ENCODE measurements around the gene DBT.

The DBT gene

GRCh38 chr1:100145116-100145515 lies 104.5 kb downstream of the DBT start:
- TF ChIP-seq EZH2phosphoT487 (conservative IDR thresholded peaks at IDR 0.05; ENCODE audit: low read length), result no peak
- no peak for TF ChIP-seq CTCF (IDR thresholded peaks at IDR 0.05; ENCODE audit: insufficient read depth, low read length, poor library complexity, severe bottlenecking)
- Histone ChIP-seq H3K36me3 (ENCODE audit: low read length) (peaks cover 64% of the 10 kb centered on the region), H3F3A (ENCODE audit: insufficient read depth) (peaks cover 4% of the 10 kb centered on the region; the same call in 1 of the 2 replicates), H2AFZ (ENCODE audit: low read depth, low read length, severe bottlenecking) (no peak overlapping the region), H4K20me1 (ENCODE audit: low read depth, low read length) (no peaks in the 10 kb centered on the region), H3K27me3 (ENCODE audit: low read length) (no peaks in the 10 kb centered on the region), H3K4me2 (ENCODE audit: low read depth, low read length, poor library complexity, severe bottlenecking) (no peak overlapping the region), H3K4me3 (ENCODE audit: insufficient read depth, low read length, poor library complexity, severe bottlenecking) (no peak overlapping the region), H3K9me3 (ENCODE audit: insufficient read depth, low read length) (no peaks in the 10 kb centered on the region), H3K79me2 (ENCODE audit: insufficient read depth, low read length) (no peaks in the 10 kb centered on the region), H3K27ac (ENCODE audit: low read depth, low read length) (no peak overlapping the region), H3K9ac (ENCODE audit: low read length) (no peak overlapping the region), H3K9me2 (replicated peaks; ENCODE audit: insufficient read depth, low read length) (no peaks in the 10 kb centered on the region)

- H4K20me1 ChIP-seq (ENCODE audit: low read depth, low read length), result no peaks in the 10 kb centered on the region
- no peak overlapping the region for H3K9ac ChIP-seq (ENCODE audit: low read length)
- H3K27me3 ChIP-seq (ENCODE audit: low read length), result no peaks in the 10 kb centered on the region
- no peak overlapping the region for H2AFZ ChIP-seq (ENCODE audit: low read depth, low read length, severe bottlenecking)
- H3K36me3 ChIP-seq (ENCODE audit: low read length), result peaks cover 72% of the 10 kb centered on the region
- no peaks in the 10 kb centered on the region for H3K9me2 ChIP-seq (replicated peaks; ENCODE audit: insufficient read depth, low read length)
- H3K4me3 ChIP-seq (ENCODE audit: insufficient read depth, low read length, poor library complexity, severe bottlenecking), result no peak overlapping the region
- no peaks in the 10 kb centered on the region; the same call in 1 of the 2 replicates for H3K79me2 ChIP-seq (ENCODE audit: insufficient read depth, low read length)
- H3F3A ChIP-seq (ENCODE audit: insufficient read depth), result no peaks in the 10 kb centered on the region
- no peak for TF ChIP-seq CTCF (IDR thresholded peaks at IDR 0.05; ENCODE audit: insufficient read depth, low read length, poor library complexity, severe bottlenecking)
- no peak for TF ChIP-seq EZH2phosphoT487 (conservative IDR thresholded peaks at IDR 0.05; ENCODE audit: low read length)
- H3K4me2 ChIP-seq (ENCODE audit: low read depth, low read length, poor library complexity, severe bottlenecking), result no peak overlapping the region
- no peak overlapping the region for H3K27ac ChIP-seq (ENCODE audit: low read depth, low read length)
- H3K9me3 ChIP-seq (ENCODE audit: insufficient read depth, low read length), result no peaks in the 10 kb centered on the region
Measured at GRCh38 chr1:100142343-100142742, 107.3 kb downstream of the DBT start.

GRCh38 chr1:100141192-100141591 lies 108.4 kb downstream of the DBT start:
- Histone ChIP-seq H3K4me3 (ENCODE audit: insufficient read depth, low read length, poor library complexity, severe bottlenecking) (no peak overlapping the region), H3K27ac (ENCODE audit: low read depth, low read length) (no peak overlapping the region), H3K36me3 (ENCODE audit: low read length) (peaks cover 75% of the 10 kb centered on the region), H3K27me3 (ENCODE audit: low read length) (no peaks in the 10 kb centered on the region), H4K20me1 (ENCODE audit: low read depth, low read length) (no peaks in the 10 kb centered on the region), H3K79me2 (ENCODE audit: insufficient read depth, low read length) (no peaks in the 10 kb centered on the region; the same call in 1 of the 2 replicates), H3K4me2 (ENCODE audit: low read depth, low read length, poor library complexity, severe bottlenecking) (no peak overlapping the region), H3K9me2 (replicated peaks; ENCODE audit: insufficient read depth, low read length) (no peaks in the 10 kb centered on the region), H3F3A (ENCODE audit: insufficient read depth) (no peaks in the 10 kb centered on the region), H3K9ac (ENCODE audit: low read length) (no peak overlapping the region), H3K9me3 (ENCODE audit: insufficient read depth, low read length) (no peaks in the 10 kb centered on the region), H2AFZ (ENCODE audit: low read depth, low read length, severe bottlenecking) (no peak overlapping the region)
- TF ChIP-seq EZH2phosphoT487 (conservative IDR thresholded peaks at IDR 0.05; ENCODE audit: low read length), result no peak
- TF ChIP-seq CTCF (IDR thresholded peaks at IDR 0.05; ENCODE audit: insufficient read depth, low read length, poor library complexity, severe bottlenecking), result no peak

All from SU-DHL-6 (cell line).